Left renal pelvis (tissue), 4 donors: ENCODE data around the gene ALK. TPM values are rescaled to one million over a fixed set of nuclear protein-coding genes. Genes with fewer than 3 reads are reported as not detected.

Experiments
- DNase-seq, 4 donors: peaks; one replicate each; pipeline ENCODE4 v3.0.0-alpha.2; 2013; ENCODE audit warnings: low read depth in 4 of 4, low spot score in 3 of 4
- polyA plus RNA-seq, 4 donors: library from polyadenylated mRNA; unstranded; fragments of 120-200 nt; gene quantifications; one replicate each; pipeline ENCODE4 v1.2.1, GENCODE V29; 2013; ENCODE audit not compliant: insufficient read length in 4 of 4

ALK gene
- polyA plus RNA-seq, 4 donors: 0.30 to 1.4 (median 0.54) TPM

DNA sequence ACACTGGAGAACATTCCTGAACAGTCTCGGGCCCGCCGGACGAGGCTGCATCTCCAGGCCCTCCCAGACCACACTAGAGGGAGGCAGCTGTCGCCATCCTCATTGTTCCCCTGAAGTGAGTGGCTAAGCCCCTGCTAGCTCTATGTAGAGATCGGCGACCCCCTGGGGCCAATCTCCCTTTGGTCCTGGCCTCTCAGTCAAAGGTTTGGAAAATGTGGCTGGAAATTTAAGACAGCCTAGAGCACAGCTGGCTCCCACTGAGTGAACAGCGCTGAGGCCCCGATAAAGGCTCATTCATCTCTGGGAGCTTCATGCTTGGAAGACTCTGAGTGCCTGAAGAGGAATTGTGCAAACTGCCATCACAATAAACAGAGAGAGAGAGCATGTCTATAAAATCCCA, 445.9 kb downstream of the ALK start:
- DNase-seq: peak in 1 of 4 donors; percentile 24

- DNase-seq: no peak
These were observed 451.4 kb downstream of the ALK start for GRCh38 chr2:29469961-29470360.

DNA sequence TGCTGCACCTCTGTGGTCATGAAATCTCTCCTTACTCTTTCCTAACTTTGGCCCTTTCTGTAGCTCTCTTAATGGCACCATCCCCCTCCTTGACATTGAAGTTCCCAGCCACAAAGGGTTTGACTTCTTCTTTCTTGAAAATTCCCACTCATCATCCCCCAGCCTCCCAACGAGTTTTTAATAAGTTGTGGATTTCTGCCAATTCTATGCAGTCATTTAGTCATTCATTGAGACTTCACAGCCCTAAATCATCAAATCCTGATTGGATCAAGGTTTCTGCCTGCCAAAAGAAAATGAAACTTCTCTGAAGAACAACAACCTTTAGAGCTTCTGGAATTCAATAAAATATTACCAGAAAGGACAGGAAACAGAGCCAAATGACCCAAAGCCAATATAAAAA, 451.9 kb downstream of the ALK start:
- DNase-seq: no peak

DNA sequence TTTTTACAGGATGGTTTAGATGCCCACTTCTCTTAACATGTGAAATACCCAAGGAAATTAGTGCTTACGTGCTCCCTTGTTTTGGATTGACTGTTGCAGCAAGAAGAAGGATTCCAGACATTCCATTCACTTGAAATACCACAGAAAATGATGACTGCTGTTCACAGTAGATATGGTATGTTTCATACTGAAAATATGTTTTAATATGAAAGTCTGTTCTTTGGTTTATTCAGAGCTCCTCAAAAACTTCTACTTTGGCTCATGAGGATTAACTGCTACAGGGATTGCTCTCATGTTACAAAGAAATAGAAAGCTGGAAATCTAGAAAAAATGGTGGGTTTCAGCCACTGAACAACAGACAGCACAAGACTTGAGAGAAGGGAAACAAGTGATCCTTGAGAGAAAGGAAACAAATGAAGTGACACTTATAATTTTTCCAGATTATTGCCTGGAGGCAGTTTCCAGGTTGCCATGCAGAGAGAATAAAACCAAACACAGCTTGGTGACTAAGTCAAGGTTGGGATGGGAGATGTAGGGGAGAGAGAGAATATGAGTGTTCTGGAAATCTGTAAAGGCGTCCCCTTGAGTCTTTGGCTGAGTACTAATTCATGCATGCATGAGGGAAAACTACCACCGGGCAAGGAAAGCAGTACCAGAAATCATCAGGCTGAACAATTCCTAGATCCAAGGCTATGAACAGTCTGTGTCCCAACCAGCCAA, 458.0 kb downstream of the ALK start:
- no peak for DNase-seq

GRCh38 chr2:29462293-29462692, 459.1 kb downstream of the ALK start:
- no peak for DNase-seq

DNA sequence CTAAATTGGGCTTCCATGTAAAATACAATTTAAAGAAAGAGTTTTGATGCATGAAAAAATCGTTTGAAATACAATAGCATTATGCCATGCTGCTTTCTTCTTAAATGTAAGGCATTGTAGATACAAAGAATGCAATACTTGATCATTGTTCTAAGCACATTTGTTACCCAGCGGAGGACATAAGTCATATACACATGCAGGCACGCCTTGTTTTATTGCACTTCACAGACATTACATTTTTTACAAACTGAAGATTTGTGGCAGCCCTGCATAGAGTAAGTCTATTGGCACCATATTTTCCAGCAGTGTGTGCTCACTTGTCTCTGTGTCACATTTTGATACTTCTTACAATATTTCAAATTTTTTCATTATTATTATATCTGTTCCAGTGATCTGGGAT, 461.2 kb downstream of the ALK start:
- DNase-seq: no peak

- no peak for DNase-seq
These were observed 461.8 kb downstream of the ALK start for GRCh38 chr2:29459445-29460179.

GRCh38 chr2:29456429-29456828, 465.0 kb downstream of the ALK start:
- DNase-seq: no peak

GRCh38 chr2:29455200-29455860, 466.1 kb downstream of the ALK start:
- DNase-seq: no peak

DNA sequence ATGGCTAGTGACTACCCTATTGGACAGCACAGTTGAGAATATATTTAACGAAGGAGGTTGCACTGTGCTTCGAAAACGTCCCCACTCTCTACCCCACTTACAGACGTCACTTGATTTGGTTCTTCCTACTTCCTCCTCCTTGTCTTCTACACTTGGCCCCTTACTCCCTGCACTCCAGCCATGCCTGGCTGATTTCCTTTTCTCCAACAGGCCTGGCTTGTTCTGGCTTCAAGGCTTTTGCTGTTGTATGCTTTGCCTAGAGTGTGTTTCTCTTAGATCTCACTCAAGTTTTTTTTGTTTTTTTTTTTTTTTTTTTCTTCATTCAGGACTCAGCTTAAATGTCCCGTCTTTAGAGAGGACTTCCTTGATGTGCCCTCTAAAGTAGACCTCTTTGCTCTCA, 469.4 kb downstream of the ALK start:
- DNase-seq: no peak

DNA sequence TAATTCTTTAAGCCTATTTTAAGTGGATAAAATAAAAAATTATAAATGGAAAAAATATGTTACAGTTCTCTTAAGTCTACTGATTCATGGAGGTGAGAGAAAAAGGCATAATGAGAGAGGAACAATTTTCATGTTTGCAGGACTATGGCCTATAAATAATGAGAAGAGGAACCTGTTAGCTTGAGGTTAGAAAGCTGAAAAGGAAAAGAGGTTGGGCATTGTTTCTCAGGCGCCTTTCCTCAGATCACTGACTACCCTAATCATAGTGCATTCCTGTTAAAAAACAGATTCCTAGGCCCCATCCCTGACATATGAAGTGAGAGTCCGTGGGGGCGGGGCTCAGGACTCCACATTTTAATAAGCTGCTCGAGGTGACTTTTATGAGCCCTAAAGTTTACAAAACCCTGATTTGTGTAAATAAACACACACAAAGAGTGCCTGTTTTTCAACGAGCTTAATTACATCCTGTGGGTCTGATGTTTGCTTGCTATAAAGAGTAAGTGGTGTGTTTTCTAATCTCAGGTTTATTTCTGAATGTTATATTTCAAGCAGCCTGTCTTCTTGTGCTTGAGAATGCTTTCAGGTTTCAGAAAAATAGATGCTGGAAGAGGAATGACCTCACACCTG, 470.7 kb downstream of the ALK start:
- no peak for DNase-seq

GRCh38 chr2:29449499-29449898, 471.9 kb downstream of the ALK start:
- no peak for DNase-seq

GRCh38 chr2:29448096-29448688, 473.2 kb downstream of the ALK start:
- DNase-seq: no peak

DNA sequence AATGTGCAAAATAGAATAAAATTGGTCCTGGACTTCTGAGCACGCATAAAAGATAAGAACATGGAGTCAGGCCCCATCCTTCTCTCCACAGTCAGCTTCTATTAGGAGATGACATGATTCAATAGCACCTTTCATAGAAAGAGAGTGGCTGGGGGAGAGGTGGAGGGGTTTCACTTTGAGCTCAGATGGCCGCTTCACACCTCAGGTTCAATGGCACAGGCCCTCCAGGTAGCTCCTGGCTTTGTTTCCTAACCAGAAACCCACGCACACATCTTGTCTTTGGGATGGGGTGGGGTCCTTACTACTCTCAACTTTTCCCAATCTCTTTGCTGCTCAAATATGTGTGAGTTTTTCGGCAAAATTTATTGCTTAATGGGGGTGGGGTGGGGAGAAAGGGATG, 473.9 kb downstream of the ALK start:
- DNase-seq: no peak

DNA sequence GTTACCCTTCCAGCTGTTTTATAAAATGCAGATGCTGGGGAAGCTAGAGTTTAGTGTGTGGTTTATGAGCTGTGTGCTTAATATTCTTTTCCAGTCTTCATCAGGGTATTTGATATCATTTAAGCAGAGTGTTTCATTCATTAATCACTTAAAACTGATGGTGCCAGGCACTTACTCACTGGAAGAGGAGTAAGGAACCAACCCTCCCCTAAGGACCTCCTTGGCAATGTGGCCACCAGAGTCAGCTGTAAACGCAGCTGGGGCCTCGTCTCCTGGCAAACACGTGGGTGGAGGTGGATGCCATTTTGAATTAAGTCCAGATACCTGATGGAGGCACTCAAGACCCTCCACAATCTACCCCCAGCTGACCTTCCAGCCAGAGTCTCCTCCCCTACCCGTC, 474.5 kb downstream of the ALK start:
- DNase-seq: no peak

GRCh38 chr2:29444150-29444549, 477.2 kb downstream of the ALK start:
- no peak for DNase-seq

DNA sequence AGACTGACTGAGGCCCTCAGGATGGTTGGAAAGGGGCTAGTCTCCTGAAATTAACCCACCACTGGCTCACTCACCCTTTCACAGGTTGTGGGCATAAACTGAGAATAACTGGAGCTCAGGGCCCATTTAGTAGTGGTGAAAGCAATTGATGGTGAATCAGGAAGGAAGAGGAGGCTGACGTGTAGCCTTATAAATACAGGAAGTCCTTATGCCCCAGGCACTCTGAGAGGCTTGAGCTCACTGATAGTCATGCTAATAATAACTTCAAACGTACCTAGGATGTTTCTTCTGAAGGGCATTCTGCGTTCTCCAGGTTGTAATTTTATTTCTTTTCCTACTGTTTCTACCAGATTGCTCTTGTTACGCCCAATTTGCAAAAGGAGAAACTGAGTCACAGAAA, 477.8 kb downstream of the ALK start:
- DNase-seq: no peak

- DNase-seq: no peak
These were observed 478.2 kb downstream of the ALK start for GRCh38 chr2:29443151-29443550.

- DNase-seq: no peak
These were observed 480.3 kb downstream of the ALK start for GRCh38 chr2:29440921-29441623.

- DNase-seq: no peak
These were observed 487.5 kb downstream of the ALK start for GRCh38 chr2:29433920-29434319.
